BLaER1 treated with 17β-estradiol and CSF1 and Interleukin-3, amounts not matched to agents 10 nM and 100 nM (cell line): Measurements from ENCODE around the gene CD70.

Experiments
- H3K27ac ChIP-seq, 11 experiments: shearing (Covaris generic); formaldehyde crosslinking; 2 replicates each; pipeline ENCODE4 v1.8.1; 2022
- H3K27me3 ChIP-seq, 11 experiments: shearing (Covaris generic); formaldehyde crosslinking; 2 replicates each; pipeline ENCODE4 v1.8.1; 2022
- H3K36me3 ChIP-seq, 11 experiments: shearing (Covaris generic); formaldehyde crosslinking; 2 replicates each; pipeline ENCODE4 v1.8.1; 2022
- H3K4me1 ChIP-seq, 10 experiments: shearing (Covaris generic); formaldehyde crosslinking; 2 replicates each; pipeline ENCODE4 v1.8.1; 2022
- H3K4me2 ChIP-seq, 11 experiments: shearing (Covaris generic); formaldehyde crosslinking; 2 replicates each; pipeline ENCODE4 v1.8.1; 2022
- H3K4me3 ChIP-seq, 10 experiments: shearing (Covaris generic); formaldehyde crosslinking; 2 replicates each; pipeline ENCODE4 v1.8.1; 2022
- H3K9ac ChIP-seq, 11 experiments: shearing (Covaris generic); formaldehyde crosslinking; 2 replicates each; pipeline ENCODE4 v1.8.1; 2022
- H3K9me3 ChIP-seq, 11 experiments: shearing (Covaris generic); formaldehyde crosslinking; replicated peaks in 1 of 11; 2 replicates each; pipeline ENCODE4 v1.8.1; 2022
- H4K20me1 ChIP-seq, 11 experiments: shearing (Covaris generic); formaldehyde crosslinking; 2 replicates each; pipeline ENCODE4 v1.8.1; 2022
- Cebpa-rat ChIP-seq, 11 experiments: shearing (Covaris generic); IDR thresholded peaks; 2 replicates each; pipeline ENCODE4 v1.8.1; 2022

Gene CD70

DNA sequence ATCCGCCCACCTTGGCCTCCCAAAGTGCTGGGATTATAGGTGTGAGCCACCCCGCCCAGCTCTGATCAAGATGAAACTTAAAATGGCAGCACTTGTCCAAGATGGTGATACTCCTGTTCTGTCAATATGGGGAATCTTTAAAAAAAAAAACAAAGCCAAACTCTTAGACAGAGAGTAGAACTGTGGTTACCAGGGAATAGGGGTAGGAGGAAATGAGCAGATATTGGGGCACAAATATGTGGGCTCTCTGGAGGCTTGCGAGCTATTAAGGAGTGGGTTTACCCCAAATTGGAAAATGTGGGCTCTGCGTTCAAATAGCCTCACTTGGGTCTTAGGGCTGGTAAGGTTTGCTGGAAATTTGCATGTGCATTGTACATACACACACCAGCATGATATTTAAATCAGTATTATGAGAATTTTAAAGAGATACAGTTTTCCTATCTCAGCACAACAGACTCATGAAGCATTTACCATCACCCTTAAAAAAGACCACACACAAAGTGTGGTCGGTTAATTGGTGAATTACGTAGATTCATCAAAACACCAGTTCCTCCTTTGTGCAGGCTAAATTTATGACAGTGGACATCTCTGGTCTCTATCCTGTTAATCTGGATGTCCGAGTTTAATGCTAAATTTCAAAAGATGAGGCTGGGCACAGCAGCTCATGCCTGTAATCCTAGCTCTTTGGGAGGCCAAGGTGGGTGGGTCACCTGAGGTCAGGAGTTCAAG lies 11.3 kb downstream of the CD70 start:
- no peaks in the 10 kb centered on the region; a peak in 2 of 22 replicates for H3K9me3 ChIP-seq
- H3K27ac ChIP-seq, result peak overlapping the region in 10 of 11 experiments; percentile 32 to 93 (median 87); a peak in 15 of 22 replicates
- H3K4me3 ChIP-seq, result no peak overlapping the region
- no peak overlapping the region for H3K9ac ChIP-seq
- peaks cover 6 to 21% (median 14%) of the 10 kb centered on the region in 11 experiments; a peak in 16 of 22 replicates for H3K36me3 ChIP-seq
- H3K4me2 ChIP-seq, result peak overlapping the region in 10 of 11 experiments; percentile 10 to 89 (median 68); a peak in 14 of 22 replicates
- peaks cover 53 to 67% (median 64%) of the 10 kb centered on the region in 10 experiments for H3K4me1 ChIP-seq
- H4K20me1 ChIP-seq, result no peaks in the 10 kb centered on the region
- H3K27me3 ChIP-seq, result no peaks in the 10 kb centered on the region
- no peak for TF ChIP-seq Cebpa-rat (IDR thresholded peaks at IDR 0.05)

DNA sequence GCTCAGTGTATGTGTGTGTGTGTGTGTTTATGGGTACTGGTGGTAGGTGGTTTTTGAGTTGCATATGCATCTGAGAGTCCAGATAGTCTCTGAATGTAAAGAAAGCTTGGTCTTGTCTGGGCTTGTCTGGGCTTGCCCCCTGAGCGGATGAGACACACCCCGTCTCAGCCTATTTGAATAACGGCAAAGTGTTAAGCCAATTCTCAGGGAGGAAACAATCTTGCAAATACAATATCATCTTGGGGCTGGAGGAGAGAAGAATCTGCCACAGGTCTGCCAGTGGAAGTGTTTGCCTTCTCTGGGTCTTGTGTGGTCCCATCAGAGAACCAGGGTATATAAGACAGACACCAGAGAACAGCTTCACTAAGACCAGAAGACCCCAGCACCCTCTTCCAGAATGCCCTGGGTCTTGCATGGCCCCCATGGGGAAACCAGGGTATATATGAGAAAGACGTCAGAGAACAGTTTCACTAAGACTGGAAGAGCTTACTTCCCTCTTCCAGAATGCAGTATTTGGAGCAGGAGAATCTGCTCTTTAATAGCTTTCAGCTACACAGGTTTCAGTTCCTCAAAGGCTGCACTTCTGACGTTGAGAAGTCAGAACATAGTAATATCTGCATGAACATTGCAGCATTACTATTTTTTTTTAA lies 13.3 kb downstream of the CD70 start:
- 0 out of 22 replicates have a peak, but pooled peaks of 1 of the 11 experiments have one; percentile 14 for TF ChIP-seq Cebpa-rat (IDR thresholded peaks at IDR 0.05)
- Histone ChIP-seq H3K27me3 (no peaks in the 10 kb centered on the region), H3K4me2 (peak overlapping the region; percentile 64 to 93 (median 76)), H3K9ac (peak overlapping the region; percentile 62 to 78 (median 73); a peak in 21 of 22 replicates), H3K4me1 (peaks cover 53 to 87% (median 68%) of the 10 kb centered on the region in 10 experiments), H3K36me3 (peaks cover 0 to 1% (median under 1%) of the 10 kb centered on the region in 11 experiments; a peak in 7 of 22 replicates), H3K27ac (peak overlapping the region; percentile 74 to 93 (median 87)), H3K4me3 (peak overlapping the region in 7 of 10 experiments; percentile 2 to 46 (median 26); a peak in 9 of 20 replicates), H3K9me3 (no peaks in the 10 kb centered on the region; a peak in 2 of 22 replicates), H4K20me1 (no peaks in the 10 kb centered on the region)

GRCh38 chr19:6576869-6577475 lies 14.0 kb downstream of the CD70 start:
- no peak for TF ChIP-seq Cebpa-rat (IDR thresholded peaks at IDR 0.05)
- Histone ChIP-seq H3K4me2 (peak overlapping the region; percentile 64 to 93 (median 76)), H3K4me3 (peak overlapping the region in 7 of 10 experiments; percentile 2 to 46 (median 26); a peak in 9 of 20 replicates), H3K36me3 (no peaks in the 10 kb centered on the region), H3K4me1 (peaks cover 53 to 94% (median 71%) of the 10 kb centered on the region in 10 experiments), H3K27ac (peak overlapping the region; percentile 74 to 93 (median 87)), H3K9ac (peak overlapping the region; percentile 62 to 78 (median 73)), H3K9me3 (peaks cover 0 to 4% (median 0%) of the 10 kb centered on the region in 11 experiments; a peak in 4 of 22 replicates), H3K27me3 (no peaks in the 10 kb centered on the region), H4K20me1 (no peaks in the 10 kb centered on the region)

DNA sequence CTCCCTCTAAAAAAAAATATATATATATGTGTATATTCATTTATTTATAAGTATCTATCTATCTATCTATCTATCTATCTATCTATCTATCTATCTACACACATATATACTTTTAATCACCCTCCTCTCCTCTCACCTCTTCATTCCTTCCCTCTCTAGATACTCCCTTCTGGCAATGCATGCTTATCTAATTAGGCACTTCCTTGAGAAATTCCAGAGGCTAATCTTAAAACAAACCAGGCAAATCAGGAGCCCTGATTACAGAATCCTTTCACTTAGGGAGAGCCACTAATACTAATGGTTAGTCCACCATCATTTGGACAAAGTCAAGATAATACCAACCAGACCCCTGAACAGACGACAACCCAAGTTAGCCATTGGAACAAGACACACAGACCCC lies 17.6 kb downstream of the CD70 start:
- Histone ChIP-seq H3K4me1 (peaks cover 33 to 83% (median 44%) of the 10 kb centered on the region in 10 experiments), H3K27ac (no peak overlapping the region), H3K27me3 (no peaks in the 10 kb centered on the region), H3K4me3 (no peak overlapping the region), H4K20me1 (no peaks in the 10 kb centered on the region), H3K9me3 (peaks cover 0 to 16% (median 13%) of the 10 kb centered on the region in 11 experiments; a peak in 18 of 22 replicates), H3K4me2 (peak overlapping the region in 2 of 11 experiments; percentile 69 to 93; a peak in 3 of 22 replicates), H3K36me3 (no peaks in the 10 kb centered on the region), H3K9ac (no peak overlapping the region)
- no peak for TF ChIP-seq Cebpa-rat (IDR thresholded peaks at IDR 0.05)

DNA sequence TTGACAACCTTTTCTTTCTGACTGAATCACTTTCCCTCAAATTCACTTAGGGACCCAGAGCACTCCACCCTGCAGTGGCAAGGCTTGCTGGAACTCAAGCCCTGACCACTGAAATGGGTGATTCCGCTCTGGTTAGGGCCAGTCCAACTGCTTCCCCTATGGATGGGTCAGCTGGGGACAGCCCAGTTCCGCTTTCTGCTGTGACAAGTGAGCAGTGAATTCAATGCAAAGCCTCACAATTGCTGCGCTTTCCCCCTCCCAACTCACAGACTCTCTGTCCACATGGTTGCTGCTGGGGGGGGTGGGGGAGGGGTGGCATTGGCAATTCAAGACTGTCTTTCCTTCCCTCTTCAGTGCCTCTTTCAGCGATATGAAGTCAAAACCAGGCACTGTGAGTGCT lies 18.7 kb downstream of the CD70 start:
- H3K27me3 ChIP-seq, result no peaks in the 10 kb centered on the region
- no peak overlapping the region for H3K4me3 ChIP-seq
- TF ChIP-seq Cebpa-rat (IDR thresholded peaks at IDR 0.05), result no peak
- no peaks in the 10 kb centered on the region for H3K36me3 ChIP-seq
- no peaks in the 10 kb centered on the region for H4K20me1 ChIP-seq
- H3K4me1 ChIP-seq, result peaks cover 22 to 75% (median 34%) of the 10 kb centered on the region in 10 experiments
- H3K9ac ChIP-seq, result peak overlapping the region in 2 of 11 experiments; percentile 47 to 57; a peak in 2 of 22 replicates
- peak overlapping the region in 4 of 11 experiments; percentile 35 to 65 (median 43); a peak in 4 of 22 replicates for H3K27ac ChIP-seq
- peaks cover 7 to 27% (median 23%) of the 10 kb centered on the region in 11 experiments; a peak in 21 of 22 replicates for H3K9me3 ChIP-seq
- H3K4me2 ChIP-seq, result peak overlapping the region in 6 of 11 experiments; percentile 13 to 73 (median 54); a peak in 12 of 22 replicates

GRCh38 chr19:6571167-6571566 lies 19.8 kb downstream of the CD70 start:
- H3K9me3 ChIP-seq, result peaks cover 17 to 36% (median 33%) of the 10 kb centered on the region in 11 experiments
- TF ChIP-seq Cebpa-rat (IDR thresholded peaks at IDR 0.05), result no peak
- no peak overlapping the region for H3K27ac ChIP-seq
- no peak overlapping the region for H3K4me3 ChIP-seq
- H3K4me1 ChIP-seq, result peaks cover 11 to 65% (median 23%) of the 10 kb centered on the region in 10 experiments
- no peaks in the 10 kb centered on the region; a peak in 1 of 22 replicates for H3K27me3 ChIP-seq
- H3K9ac ChIP-seq, result no peak overlapping the region
- H4K20me1 ChIP-seq, result no peaks in the 10 kb centered on the region
- H3K4me2 ChIP-seq, result no peak overlapping the region
- no peaks in the 10 kb centered on the region for H3K36me3 ChIP-seq

- no peak overlapping the region for H3K4me3 ChIP-seq
- no peaks in the 10 kb centered on the region for H3K36me3 ChIP-seq
- TF ChIP-seq Cebpa-rat (IDR thresholded peaks at IDR 0.05), result no peak
- no peaks in the 10 kb centered on the region; a peak in 1 of 22 replicates for H3K27me3 ChIP-seq
- H3K27ac ChIP-seq, result no peak overlapping the region
- no peak overlapping the region for H3K4me2 ChIP-seq
- peaks cover 17 to 38% (median 36%) of the 10 kb centered on the region in 11 experiments for H3K9me3 ChIP-seq
- H3K4me1 ChIP-seq, result peaks cover 7 to 61% (median 19%) of the 10 kb centered on the region in 10 experiments
- H4K20me1 ChIP-seq, result no peaks in the 10 kb centered on the region
- no peak overlapping the region for H3K9ac ChIP-seq
Observed at GRCh38 chr19:6570764-6571163, 20.2 kb downstream of the CD70 start.

DNA sequence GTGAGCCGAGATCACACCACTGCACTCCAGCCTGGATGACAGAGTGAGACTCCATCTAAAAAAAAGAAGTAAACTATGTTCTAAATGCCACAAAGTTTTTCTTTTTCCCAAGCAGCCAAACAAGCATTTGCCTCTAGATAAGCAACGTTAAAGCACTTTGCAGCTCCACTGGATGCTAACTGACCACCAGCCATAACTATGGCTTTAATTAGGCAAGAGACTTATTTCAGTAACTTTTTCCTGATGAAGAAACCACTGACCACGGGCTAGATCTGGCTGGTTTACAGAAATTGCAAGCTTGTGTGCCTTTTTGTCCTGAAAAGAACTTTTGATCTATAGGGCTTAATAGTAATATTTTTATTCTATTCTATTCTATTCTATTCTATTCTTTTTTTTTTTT lies 22.1 kb downstream of the CD70 start:
- Histone ChIP-seq H3K9ac (no peak overlapping the region), H3K27ac (no peak overlapping the region), H3K9me3 (peaks cover 28 to 50% (median 47%) of the 10 kb centered on the region in 11 experiments), H3K36me3 (no peaks in the 10 kb centered on the region), H3K4me3 (no peak overlapping the region), H4K20me1 (no peaks in the 10 kb centered on the region), H3K27me3 (no peaks in the 10 kb centered on the region; a peak in 1 of 22 replicates), H3K4me1 (peaks cover 0 to 41% (median 4%) of the 10 kb centered on the region in 10 experiments; a peak in 10 of 20 replicates), H3K4me2 (peak overlapping the region in 4 of 11 experiments; percentile 7 to 40 (median 33); a peak in 3 of 22 replicates)
- no peak for TF ChIP-seq Cebpa-rat (IDR thresholded peaks at IDR 0.05)
